GM12878 (cell line): ENCODE data around the gene CEND1.

Experiments
- ESRRA ChIP-seq: IDR thresholded peaks from 2 replicates; pipeline ENCODE4 v1.6.1; 2012; ENCODE audit warnings: mild to moderate bottlenecking, low read length, improper control_type of control experiment
- SIN3A ChIP-seq: IDR thresholded peaks from 2 replicates; pipeline ENCODE4 v1.6.1; 2012; ENCODE audit warnings: low read depth, low read length, improper control_type of control experiment
- TF ChIP-seq, protein P1 (sequence below), 3 experiments: IDR thresholded peaks in 2 of 3; conservative IDR thresholded peaks in 1 of 3; 2 replicates each; pipeline ENCODE4 v1.5.1; 2011; ENCODE audit warnings: low read depth in 3 of 3, low read length in 3 of 3, mild to moderate bottlenecking in 3 of 3, control low read depth in 2 of 3, moderate library complexity in 2 of 3, inconsistent platforms in 1 of 3, mixed read lengths in 1 of 3; ENCODE audit not compliant: control insufficient read depth in 2 of 3, insufficient read depth in 1 of 3; ENCODE audit errors: extremely low read depth in 1 of 3

DNA sequence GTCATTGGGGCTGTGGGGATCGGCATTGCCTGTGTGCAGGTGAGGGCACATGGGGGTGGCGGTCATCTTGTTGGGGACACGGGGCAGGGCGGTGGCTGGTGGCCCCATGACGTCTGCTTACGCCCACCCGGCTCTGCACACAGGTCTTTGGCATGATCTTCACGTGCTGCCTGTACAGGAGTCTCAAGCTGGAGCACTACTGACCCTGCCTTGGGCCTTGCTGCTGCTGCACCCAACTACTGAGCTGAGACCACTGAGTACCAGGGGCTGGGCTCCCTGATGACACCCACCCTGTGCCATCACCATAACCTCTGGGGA lies 48.1 kb upstream of the CEND1 start:
- TF ChIP-seq SIN3A = no peak
- no peak for TF ChIP-seq ESRRA
- TF ChIP-seq, protein P1, sequence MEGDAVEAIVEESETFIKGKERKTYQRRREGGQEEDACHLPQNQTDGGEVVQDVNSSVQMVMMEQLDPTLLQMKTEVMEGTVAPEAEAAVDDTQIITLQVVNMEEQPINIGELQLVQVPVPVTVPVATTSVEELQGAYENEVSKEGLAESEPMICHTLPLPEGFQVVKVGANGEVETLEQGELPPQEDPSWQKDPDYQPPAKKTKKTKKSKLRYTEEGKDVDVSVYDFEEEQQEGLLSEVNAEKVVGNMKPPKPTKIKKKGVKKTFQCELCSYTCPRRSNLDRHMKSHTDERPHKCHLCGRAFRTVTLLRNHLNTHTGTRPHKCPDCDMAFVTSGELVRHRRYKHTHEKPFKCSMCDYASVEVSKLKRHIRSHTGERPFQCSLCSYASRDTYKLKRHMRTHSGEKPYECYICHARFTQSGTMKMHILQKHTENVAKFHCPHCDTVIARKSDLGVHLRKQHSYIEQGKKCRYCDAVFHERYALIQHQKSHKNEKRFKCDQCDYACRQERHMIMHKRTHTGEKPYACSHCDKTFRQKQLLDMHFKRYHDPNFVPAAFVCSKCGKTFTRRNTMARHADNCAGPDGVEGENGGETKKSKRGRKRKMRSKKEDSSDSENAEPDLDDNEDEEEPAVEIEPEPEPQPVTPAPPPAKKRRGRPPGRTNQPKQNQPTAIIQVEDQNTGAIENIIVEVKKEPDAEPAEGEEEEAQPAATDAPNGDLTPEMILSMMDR (IDR thresholded peaks at IDR 0.05 in 2 of 3, conservative IDR thresholded peaks at IDR 0.05 in 1 of 3; ENCODE audit: control insufficient read depth in 2 of 3, extremely low read depth in 1 of 3, insufficient read depth in 1 of 3, low read depth in 3 of 3, low read length in 3 of 3) = no peak
